ENCODE results near the gene HAPLN1. TPM values are rescaled to one million over a fixed set of nuclear protein-coding genes. Genes with fewer than 3 reads are reported as not detected.

Gene HAPLN1
- total RNA-seq, 2 donors from 2014 or later, result not detected

DNA sequence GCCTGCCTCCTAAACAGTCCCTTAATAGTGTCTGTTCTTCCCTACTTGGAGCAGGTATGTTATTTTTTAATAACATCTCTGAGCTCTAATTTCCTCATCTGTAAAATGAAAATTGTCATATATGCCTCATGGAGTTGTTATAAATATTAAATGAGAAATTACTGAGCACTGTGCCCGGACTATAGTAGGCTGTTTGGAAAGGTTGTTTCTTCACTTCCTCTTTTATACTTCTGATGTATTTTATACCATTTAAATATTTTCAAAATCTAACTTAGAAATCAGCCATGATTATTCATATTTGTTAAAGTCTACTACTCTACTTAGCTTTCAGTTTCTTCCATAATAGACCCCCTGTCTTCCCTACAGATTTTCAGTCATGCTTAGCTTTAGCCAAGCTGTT is 30.5 kb upstream of the HAPLN1 start:
- no peak overlapping the region for H3K27ac ChIP-seq
- DNase-seq, result no peak

DNA sequence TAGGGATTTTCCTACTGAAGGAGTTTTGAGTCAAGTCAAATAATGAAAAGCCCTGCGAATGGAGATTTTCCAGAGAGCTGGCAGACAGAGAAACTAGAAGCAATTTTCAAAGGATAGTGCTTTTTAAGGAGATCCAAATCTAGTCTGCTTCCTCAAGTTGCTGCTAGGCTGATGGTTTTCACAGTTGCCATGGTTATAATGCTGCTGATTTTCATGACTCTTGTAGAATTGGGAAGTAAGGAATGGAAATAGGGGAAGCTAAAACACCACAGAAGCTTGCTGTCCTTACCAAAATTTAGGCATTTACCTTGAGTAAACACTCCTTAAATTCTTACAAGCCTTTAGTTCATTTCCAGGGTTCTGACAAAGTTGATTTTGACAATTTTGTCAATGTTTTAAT is 30.1 kb upstream of the HAPLN1 start:
- Histone ChIP-seq H3K9me3 (no peaks in the 10 kb centered on the region), H3K4me3 (no peak overlapping the region), H3K4me1 (no peaks in the 10 kb centered on the region), H3K27me3 (no peaks in the 10 kb centered on the region), H3K27ac (no peak overlapping the region), H3K36me3 (replicated peaks in 1 of 2; ENCODE audit: insufficient read depth in 1 of 2, low read depth in 2 of 2) (no peaks in the 10 kb centered on the region)
- intact Hi-C loops (cut with DNase I), result no loop called here
- DNase-seq (no peak), ATAC-seq (no peak)
- no peak for TF ChIP-seq CTCF (IDR thresholded peaks at IDR 0.05)
- TF ChIP-seq POLR2A (IDR thresholded peaks at IDR 0.05), result no peak
- 70% methylated on average over 1 of the region's 1 CpG for WGBS, 2 donors

More for the DNA sequence above, 30.5 kb upstream of the HAPLN1 start:
- Histone ChIP-seq H3K4me3 (no peak overlapping the region), H3K36me3 (replicated peaks in 1 of 2; ENCODE audit: insufficient read depth in 1 of 2, low read depth in 2 of 2) (no peaks in the 10 kb centered on the region), H3K9me3 (no peaks in the 10 kb centered on the region), H3K27me3 (no peaks in the 10 kb centered on the region), H3K4me1 (no peaks in the 10 kb centered on the region)
- 35 to 38% methylated on average over 1 of the region's 1 CpG for WGBS, 2 donors
- no peak for ATAC-seq
- TF ChIP-seq CTCF (IDR thresholded peaks at IDR 0.05), result no peak
- TF ChIP-seq POLR2A (IDR thresholded peaks at IDR 0.05), result no peak
- intact Hi-C loops (cut with DNase I), result no loop called here

DNA sequence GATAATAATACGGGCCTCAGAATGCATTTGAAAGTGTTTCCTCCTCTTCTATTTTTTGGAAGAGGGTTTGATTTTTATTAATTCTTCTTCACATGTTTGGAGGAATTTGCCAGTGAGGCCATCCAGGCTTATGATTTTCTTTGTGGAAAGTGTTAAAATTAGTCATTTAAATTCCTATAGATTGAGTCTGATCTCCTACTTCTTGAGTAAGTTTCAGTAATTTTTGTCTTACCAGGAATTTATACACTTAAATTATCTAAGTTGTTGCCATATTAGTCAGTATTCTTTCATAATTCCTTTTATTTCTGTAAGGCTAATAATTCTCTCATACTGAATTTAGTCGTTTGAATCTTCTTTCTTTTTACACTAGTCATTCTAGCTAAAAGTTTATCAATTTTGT is 25.2 kb upstream of the HAPLN1 start:
- Histone ChIP-seq H3K4me3 (no peak overlapping the region), H3K4me1 (no peaks in the 10 kb centered on the region), H3K27ac (no peak overlapping the region), H3K36me3 (replicated peaks in 1 of 2; ENCODE audit: insufficient read depth in 1 of 2, low read depth in 2 of 2) (no peaks in the 10 kb centered on the region), H3K27me3 (no peaks in the 10 kb centered on the region), H3K9me3 (no peaks in the 10 kb centered on the region)
- 65 to 71% methylated on average over 2 of the region's 2 CpGs for WGBS, 2 donors
- TF ChIP-seq POLR2A (IDR thresholded peaks at IDR 0.05) (no peak), CTCF (IDR thresholded peaks at IDR 0.05) (no peak)
- ATAC-seq, result no peak
- intact Hi-C loops (cut with DNase I), result no loop called here
- DNase-seq, result no peak

- H3K9me3 ChIP-seq, result no peaks in the 10 kb centered on the region
- no peak for TF ChIP-seq CTCF (IDR thresholded peaks at IDR 0.05)
- TF ChIP-seq POLR2A (IDR thresholded peaks at IDR 0.05), result no peak
- no peak for DNase-seq
- WGBS, 2 donors, result 39 to 83% methylated on average over 1 of the region's 1 CpG
- H3K4me3 ChIP-seq, result no peak overlapping the region
- H3K36me3 ChIP-seq (replicated peaks in 1 of 2; ENCODE audit: insufficient read depth in 1 of 2, low read depth in 2 of 2), result no peaks in the 10 kb centered on the region
- no peaks in the 10 kb centered on the region for H3K27me3 ChIP-seq
- ATAC-seq, result no peak
- H3K4me1 ChIP-seq, result no peaks in the 10 kb centered on the region
- intact Hi-C loops (cut with DNase I), result no loop called here
- H3K27ac ChIP-seq, result no peak overlapping the region
Measured at GRCh38 chr5:83744821-83745220, 24.2 kb upstream of the HAPLN1 start.

DNA sequence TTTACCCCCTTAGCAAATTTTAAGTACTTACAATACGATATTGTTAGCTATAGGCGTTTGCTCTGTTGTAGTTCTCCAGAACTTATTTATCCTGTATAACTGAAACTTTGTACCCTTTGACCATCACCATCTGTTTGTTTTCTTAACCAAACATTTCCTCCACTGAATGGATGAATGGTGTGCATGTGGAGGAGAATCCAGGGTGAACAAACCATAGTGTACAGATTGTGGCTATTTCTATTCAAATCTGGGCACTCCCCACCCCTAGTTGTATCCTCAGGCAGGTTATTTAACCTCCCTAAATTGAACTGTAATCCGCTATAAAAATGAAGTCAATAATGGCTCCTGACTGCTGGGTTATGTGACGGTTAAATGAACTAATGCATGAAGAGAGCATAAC is 21.4 kb upstream of the HAPLN1 start:
- H3K4me1 ChIP-seq, result no peaks in the 10 kb centered on the region
- H3K27ac ChIP-seq, result no peak overlapping the region
- 72 to 73% methylated on average over 4 of the region's 4 CpGs for WGBS, 2 donors
- intact Hi-C loops (cut with DNase I), result no loop called here
- no peaks in the 10 kb centered on the region for H3K27me3 ChIP-seq
- no peaks in the 10 kb centered on the region for H3K36me3 ChIP-seq (replicated peaks in 1 of 2; ENCODE audit: insufficient read depth in 1 of 2, low read depth in 2 of 2)
- ATAC-seq (no peak), DNase-seq (no peak)
- TF ChIP-seq POLR2A (IDR thresholded peaks at IDR 0.05) (no peak), CTCF (IDR thresholded peaks at IDR 0.05) (no peak)
- no peak overlapping the region for H3K4me3 ChIP-seq
- H3K9me3 ChIP-seq, result no peaks in the 10 kb centered on the region
